ENCODE data around the gene RIC1.
"Not testable (repeated sequence)": the region's sequence is repeated elsewhere in the genome, so short reads cannot be mapped to it uniquely, and the experiment has no call there.

Gene RIC1

GRCh38 chr9:5722679-5723078, 93.8 kb downstream of the RIC1 start:
- DNase-seq (ENCODE audit: low read depth, low spot score), result not testable (repeated sequence)

DNA sequence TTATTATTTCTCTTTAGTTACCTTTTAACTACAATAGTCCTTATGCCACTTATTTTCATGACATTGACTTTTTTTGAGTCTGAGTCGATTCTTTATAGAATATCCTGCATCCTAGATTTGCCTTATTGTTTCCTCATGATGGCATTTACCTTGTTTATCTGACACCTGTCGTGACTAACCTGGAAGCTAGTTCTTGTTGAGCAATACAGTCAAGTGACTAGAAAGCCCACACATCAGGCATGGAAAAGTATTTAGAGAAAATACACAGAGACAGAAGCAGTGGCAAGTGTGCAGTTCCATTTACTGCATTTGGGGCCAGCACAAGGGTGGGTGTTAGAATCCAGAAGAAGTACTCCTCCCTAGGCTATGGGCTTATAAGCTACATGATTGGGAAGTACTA, 106.2 kb downstream of the RIC1 start:
- no peak for DNase-seq (ENCODE audit: low read depth, low spot score)

- DNase-seq (ENCODE audit: low read depth, low spot score), result no peak
Measured at GRCh38 chr9:5736563-5737346, 107.8 kb downstream of the RIC1 start.

DNA sequence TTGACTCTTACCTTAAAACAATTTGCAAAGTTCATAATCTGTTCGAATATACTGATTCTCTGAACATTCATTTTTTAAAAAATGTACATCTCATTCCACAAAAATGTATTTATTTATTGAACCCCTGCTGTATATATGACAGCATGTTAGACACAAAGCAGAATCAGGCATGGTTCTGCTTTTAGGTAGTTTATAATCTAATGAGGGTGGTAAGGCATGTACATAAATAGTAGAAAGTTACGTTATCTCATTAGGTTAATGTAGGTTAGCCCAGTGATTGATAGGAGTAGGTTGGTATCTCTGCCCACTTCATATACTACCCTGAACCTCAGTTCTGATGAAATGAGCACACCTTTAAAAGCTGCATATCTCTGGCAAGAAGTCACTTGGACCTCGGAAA, 114.2 kb downstream of the RIC1 start:
- DNase-seq (ENCODE audit: low read depth, low spot score), result no peak

GRCh38 chr9:5748438-5748837, 119.5 kb downstream of the RIC1 start:
- DNase-seq (ENCODE audit: low read depth, low spot score), result no peak

DNA sequence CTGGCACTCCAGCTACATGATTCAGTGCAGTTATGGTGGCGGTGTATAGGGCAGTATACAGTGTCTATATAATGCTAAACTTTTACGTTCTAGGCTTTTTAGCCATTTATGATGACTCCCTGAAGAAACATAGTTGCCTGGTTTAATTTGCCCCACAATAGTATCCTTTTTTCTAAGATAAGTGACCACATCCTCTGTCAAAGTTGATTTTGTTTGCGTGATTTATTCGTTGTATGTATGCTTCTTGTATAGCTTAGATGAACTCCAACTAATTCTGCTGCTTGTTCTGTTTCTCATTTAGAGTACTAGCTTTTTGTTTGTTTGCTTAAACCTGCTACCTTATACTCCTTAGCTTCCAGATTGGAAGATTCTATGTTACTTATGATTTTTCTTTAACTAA, 120.4 kb downstream of the RIC1 start:
- no peak for DNase-seq (ENCODE audit: low read depth, low spot score)

DNA sequence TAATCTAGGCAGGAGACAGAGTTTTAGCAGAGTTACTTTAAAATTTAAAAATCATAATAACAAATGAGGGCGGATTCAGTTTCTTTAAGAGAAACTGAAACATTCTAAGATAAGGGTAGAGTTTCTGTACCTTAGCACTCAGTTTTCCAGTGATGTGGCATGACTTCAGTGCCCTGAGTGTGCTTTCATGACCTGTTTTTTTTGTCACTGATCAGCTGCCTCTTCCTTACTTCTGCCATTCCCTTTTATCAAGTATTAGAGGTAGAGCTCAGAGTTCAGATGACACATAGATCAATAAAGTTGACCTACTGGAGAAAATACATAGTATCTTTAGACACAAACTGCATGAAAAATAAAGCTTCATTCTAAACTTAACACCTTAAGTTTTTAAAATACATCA, 121.7 kb downstream of the RIC1 start:
- no peak for DNase-seq (ENCODE audit: low read depth, low spot score)

- no peak for DNase-seq (ENCODE audit: low read depth, low spot score)
Measured at GRCh38 chr9:5756633-5757032, 127.7 kb downstream of the RIC1 start.

DNA sequence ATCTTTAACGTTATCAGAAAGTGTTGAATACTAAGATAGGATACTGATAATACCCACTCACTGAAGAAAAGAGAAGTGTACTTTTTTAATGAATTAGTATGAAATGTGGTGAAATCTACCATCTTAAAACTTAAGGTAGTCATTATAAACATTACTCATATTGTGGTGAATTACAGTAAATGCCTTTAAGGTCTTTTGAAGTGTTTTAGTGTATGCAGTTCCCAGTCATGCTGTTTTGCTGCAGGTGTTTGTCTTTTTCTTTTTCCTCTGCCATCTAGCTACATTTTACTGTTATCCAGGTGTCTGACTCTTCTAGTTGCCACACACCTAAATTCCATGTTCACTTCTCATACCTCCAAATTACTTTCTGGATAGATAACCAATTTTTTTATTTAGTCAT, 131.4 kb downstream of the RIC1 start:
- no peak for DNase-seq (ENCODE audit: low read depth, low spot score)

DNA sequence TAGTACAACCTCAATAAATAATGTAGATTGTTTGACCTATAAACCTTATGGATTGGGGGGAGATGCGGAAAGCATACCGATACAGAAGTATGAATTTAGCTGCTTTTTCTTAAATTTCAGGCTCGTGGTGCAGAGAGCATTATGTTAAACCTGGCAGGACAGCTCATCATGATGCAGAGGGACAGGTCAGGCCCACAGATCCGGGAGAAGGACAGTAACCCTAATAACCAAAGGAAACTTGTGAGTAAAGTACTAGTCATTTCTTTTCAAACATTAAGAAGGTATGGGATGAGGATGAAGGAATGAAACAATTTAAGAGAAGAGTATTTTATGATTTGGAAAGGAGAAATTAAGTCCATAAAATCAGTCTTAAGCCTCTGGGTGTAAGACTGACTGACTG, 133.5 kb downstream of the RIC1 start:
- no peak for DNase-seq (ENCODE audit: low read depth, low spot score)

DNA sequence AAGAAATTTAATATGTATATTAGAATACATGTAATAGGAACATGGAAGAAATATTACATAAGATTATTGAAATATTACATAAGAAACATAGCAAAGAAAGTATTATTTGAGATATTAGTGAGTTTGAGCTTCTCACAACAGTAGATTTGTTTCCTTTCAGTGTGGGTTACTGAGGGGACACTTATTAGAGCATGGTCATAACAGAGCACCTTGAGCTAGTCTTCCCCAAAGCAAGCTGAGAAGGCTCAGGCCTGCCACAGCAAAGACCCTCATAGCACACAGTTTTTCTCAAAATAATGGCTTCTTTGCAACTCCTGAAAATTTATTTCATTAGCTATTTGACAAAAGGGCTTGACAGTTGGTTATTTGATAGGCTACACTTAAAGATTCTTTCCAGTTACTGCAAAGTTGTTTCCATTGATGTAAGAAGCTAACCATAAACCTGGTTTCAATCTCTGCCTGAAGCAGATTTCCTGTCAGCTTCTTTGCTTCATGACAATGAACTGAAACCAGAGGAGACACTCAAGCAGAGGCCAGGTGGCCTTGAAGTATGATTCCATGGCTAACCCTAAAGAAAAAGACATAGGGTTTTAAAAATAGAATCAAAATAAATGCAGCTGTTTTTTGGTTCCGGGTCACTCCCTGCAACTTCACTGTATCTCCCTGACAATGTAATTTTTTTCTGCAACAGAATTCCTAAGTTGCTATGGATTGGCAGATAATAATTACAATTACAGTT, 135.4 kb downstream of the RIC1 start:
- DNase-seq (ENCODE audit: low read depth, low spot score), result no peak

DNA sequence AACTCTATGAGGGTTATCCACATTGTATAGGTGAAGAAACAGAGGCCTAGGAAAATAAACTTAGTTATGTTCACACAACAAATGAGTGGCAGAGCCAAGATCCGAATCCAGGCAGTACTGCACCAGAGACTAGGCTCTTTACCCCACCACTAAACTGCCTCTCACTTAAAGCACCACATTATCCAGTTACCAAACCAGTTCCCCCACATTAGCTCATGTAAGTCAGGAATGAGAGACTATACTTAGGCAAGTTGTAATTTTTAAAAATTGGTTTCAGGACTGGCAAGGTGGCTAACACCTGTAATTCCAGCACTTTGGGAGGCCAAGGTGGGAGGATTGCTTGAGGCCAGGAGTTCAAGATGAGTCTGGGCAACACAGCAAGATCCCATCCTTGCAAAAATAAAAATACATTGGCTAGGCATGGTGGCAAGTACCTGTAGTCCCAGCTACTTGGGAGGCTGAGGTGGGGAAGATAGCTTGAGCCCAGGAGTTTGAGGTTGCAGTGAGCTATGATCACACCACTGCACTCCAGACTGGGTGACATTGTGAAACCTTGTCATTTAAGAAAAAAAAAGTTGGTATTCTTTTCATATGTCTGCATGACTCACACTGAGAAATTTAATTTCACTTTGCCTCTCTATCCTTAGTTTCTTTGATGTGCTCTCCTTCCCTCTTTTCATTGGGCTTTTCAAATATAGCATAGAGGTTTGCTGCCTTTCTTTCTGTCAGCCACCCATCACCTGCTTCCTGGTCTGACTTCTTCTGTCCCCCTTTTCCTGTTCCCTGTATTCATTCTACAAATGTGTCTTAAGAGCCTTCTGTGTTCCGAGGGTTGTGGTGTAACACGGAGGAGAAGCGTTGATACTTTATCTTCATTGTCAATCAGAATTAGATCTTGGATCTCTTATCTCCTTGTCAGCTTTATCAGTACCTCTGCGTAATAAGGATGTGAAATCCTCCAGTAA, 139.3 kb downstream of the RIC1 start:
- no peak for DNase-seq (ENCODE audit: low read depth, low spot score)

DNA sequence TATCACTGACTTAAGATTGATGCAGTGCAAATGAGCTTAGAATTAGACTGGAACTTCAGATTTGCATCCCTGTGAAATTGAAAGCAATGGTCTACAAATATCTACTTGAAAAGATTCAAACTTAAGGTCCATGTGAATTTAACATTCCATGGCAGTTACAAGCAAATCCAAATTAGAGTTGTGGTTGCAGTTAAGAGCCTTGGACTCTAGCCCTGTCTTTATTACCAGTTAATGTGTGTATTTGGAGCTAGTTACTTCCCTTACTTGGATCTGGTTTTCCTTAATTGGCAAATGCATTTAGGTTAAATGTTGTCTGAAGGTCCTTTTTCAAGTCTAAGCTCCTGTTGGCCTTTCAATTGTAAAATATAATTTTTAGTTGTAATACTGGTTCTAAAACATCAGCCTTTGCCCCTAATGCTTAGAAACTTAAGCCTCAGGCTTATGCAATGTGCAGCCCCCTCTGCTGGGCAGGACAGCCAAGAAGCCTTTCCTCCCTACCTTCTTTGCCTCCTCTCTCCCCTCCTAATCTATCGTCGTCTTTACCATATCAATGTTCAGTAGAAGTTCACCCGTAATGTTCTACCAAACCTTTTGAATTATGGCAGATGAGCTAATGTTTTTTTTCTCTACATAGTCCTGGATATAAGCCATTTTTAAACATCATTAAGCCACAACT, 144.6 kb downstream of the RIC1 start:
- no peak for DNase-seq (ENCODE audit: low read depth, low spot score)

- no peak for DNase-seq (ENCODE audit: low read depth, low spot score)
Measured at GRCh38 chr9:5778805-5779204, 149.9 kb downstream of the RIC1 start.

GRCh38 chr9:5779705-5780218, 150.9 kb downstream of the RIC1 start:
- not testable (repeated sequence) for DNase-seq (ENCODE audit: low read depth, low spot score)

- not testable (repeated sequence) for DNase-seq (ENCODE audit: low read depth, low spot score)
Measured at GRCh38 chr9:5783420-5783819, 154.5 kb downstream of the RIC1 start.

- DNase-seq (ENCODE audit: low read depth, low spot score), result no peak
Measured at GRCh38 chr9:5783982-5784381, 155.1 kb downstream of the RIC1 start.

- no peak for DNase-seq (ENCODE audit: low read depth, low spot score)
Measured at GRCh38 chr9:5784526-5785315, 155.8 kb downstream of the RIC1 start.

DNA sequence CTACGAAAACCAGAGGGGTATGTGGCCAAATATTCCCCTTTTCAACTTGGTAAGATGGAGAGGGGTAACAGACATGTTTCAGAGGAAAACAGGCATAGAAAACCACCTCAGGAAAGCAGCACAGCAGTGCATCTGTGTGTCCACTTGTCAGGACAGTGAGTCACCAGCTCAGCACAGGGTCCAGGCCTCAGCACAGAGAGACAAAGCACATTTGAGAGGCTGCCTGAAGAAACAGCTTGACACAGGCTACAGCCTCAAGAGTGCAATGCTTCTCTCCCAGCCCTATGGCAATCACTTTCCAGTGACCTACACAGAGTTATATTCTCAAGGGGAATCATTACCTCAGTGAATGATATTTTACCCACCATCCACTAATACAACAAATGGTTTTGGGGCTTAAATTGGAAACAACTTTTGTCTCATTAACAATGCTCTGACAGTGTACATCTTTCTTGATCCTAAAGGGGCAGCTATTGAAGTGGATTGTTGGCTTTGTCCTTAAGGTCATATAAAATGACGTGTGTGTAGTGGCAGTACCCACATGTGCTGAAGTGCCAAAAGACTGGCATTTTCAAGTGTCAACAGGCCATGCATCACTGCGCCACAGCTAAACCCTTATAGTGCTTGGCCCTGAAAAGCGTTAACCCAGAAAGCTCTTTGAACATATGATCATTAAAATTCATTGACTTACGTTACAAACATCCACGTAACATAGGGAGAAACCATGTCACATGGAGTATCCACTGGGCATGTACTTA, 157.6 kb downstream of the RIC1 start:
- no peak for DNase-seq (ENCODE audit: low read depth, low spot score)

DNA sequence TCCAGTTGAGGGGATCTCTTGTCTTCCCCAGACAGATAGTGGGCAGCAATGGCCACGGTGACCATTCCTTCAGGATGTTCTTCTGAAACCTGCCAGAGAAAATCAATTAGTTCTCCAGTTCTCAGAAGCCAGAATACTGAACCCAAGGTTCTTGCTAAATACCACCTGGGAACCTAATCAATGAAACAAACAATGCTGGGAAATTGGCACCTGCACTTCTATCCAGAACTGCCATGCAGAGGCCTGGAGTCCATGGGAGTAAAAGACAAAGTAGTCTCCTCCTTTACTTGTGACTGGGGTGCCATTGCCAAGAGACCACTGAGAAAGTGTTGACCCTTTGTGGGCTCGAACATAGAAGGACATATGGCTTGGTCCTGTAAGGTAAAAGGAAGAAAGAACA, 158.3 kb downstream of the RIC1 start:
- no peak for DNase-seq (ENCODE audit: low read depth, low spot score)
